HepG2 (cell line): ENCODE measurements around the gene HMGN4. TPM values are rescaled to one million over a fixed set of nuclear protein-coding genes. Genes with fewer than 3 reads are reported as not detected.
A peak's percentile ranks its signal among the peaks of the same experiment; 100 is the strongest.

Source experiments
- ARHGAP35 ChIP-seq: sonication (generic); formaldehyde crosslinking; IDR thresholded peaks from 2 replicates; pipeline ENCODE4 v1.9.0; 2022; ENCODE audit warnings: mild to moderate bottlenecking, inconsistent platforms, moderate library complexity, missing genetic modification reagents, borderline replicate concordance
- CREM ChIP-seq, 2 experiments: sonication (generic) in 1 of 2; formaldehyde crosslinking in 1 of 2; IDR thresholded peaks; 2 replicates each; pipeline versions ENCODE4 v1.4.0 to v1.6.1; 2016 to 2020; ENCODE audit warnings: antibody characterized with exemption in 1 of 2, mild to moderate bottlenecking in 1 of 2, missing genetic modification reagents in 1 of 2
- GMEB1 ChIP-seq: sonication (generic); formaldehyde crosslinking; IDR thresholded peaks from 2 replicates; pipeline ENCODE4 v1.5.1; 2020; ENCODE audit warnings: missing genetic modification reagents, mild to moderate bottlenecking, borderline replicate concordance
- JUN ChIP-seq: sonication (generic); formaldehyde crosslinking; IDR thresholded peaks from 2 replicates; pipeline ENCODE4 v1.4.0; 2020; ENCODE audit warnings: mild to moderate bottlenecking, missing genetic modification reagents
- MBNL3 ChIP-seq: fragments of 250-450 bp; sonication (Bioruptor Pico); conservative IDR thresholded peaks from 2 replicates; pipeline ENCODE4 v1.8.0; 2022; ENCODE audit warnings: mild to moderate bottlenecking, inconsistent platforms
- MTA1 ChIP-seq: sonication (generic); formaldehyde crosslinking; IDR thresholded peaks from 2 replicates; pipeline ENCODE4 v1.4.0; 2020; ENCODE audit warnings: missing genetic modification reagents, mild to moderate bottlenecking, borderline replicate concordance
- NAIF1 ChIP-seq: sonication (generic); formaldehyde crosslinking; IDR thresholded peaks from 2 replicates; pipeline ENCODE4 v1.5.0; 2020; ENCODE audit warnings: mild to moderate bottlenecking, missing genetic modification reagents, borderline replicate concordance
- PHB2 ChIP-seq: fragments of 450-650 bp; IDR thresholded peaks from 2 replicates; pipeline ENCODE4 v1.6.1; 2018; ENCODE audit not compliant: partially characterized antibody
- SMAD1 ChIP-seq: sonication (generic); formaldehyde crosslinking; IDR thresholded peaks from 2 replicates; pipeline ENCODE4 v1.4.0; 2020; ENCODE audit warnings: missing genetic modification reagents, low read depth, mild to moderate bottlenecking, borderline replicate concordance
- ZNF24 ChIP-seq: fragments of 450-650 bp; IDR thresholded peaks from 2 replicates; pipeline ENCODE4 v1.6.1; 2017; ENCODE audit warnings: antibody characterized with exemption, mild to moderate bottlenecking
- ZNF253 ChIP-seq: sonication (generic); formaldehyde crosslinking; IDR thresholded peaks from 2 replicates; pipeline ENCODE4 v1.8.0; 2022; ENCODE audit warnings: mild to moderate bottlenecking, missing genetic modification reagents, borderline replicate concordance
- ZNF33A ChIP-seq: sonication (generic); formaldehyde crosslinking; IDR thresholded peaks from 2 replicates; pipeline ENCODE4 v1.5.1; 2020; ENCODE audit warnings: missing genetic modification reagents, mild to moderate bottlenecking, moderate library complexity, borderline replicate concordance
- ZNF576 ChIP-seq: sonication (generic); formaldehyde crosslinking; IDR thresholded peaks from 2 replicates; pipeline ENCODE4 v1.4.0; 2020; ENCODE audit warnings: mild to moderate bottlenecking, missing genetic modification reagents
- ZNF607 ChIP-seq: sonication (generic); formaldehyde crosslinking; IDR thresholded peaks from 2 replicates; pipeline ENCODE4 v1.5.1; 2020; ENCODE audit warnings: missing genetic modification reagents, mild to moderate bottlenecking, borderline replicate concordance
- ZNF609 ChIP-seq: sonication (generic); formaldehyde crosslinking; IDR thresholded peaks from 2 replicates; pipeline ENCODE4 v1.4.0; 2020; ENCODE audit warnings: mild to moderate bottlenecking, missing genetic modification reagents, borderline replicate concordance
- ZNF674 ChIP-seq: sonication (generic); formaldehyde crosslinking; IDR thresholded peaks from 2 replicates; pipeline ENCODE4 v1.5.0; 2020; ENCODE audit warnings: low read depth, mild to moderate bottlenecking, missing genetic modification reagents
- ZNF713 ChIP-seq: sonication (generic); formaldehyde crosslinking; IDR thresholded peaks from 2 replicates; pipeline ENCODE4 v1.4.0; 2020; ENCODE audit warnings: mild to moderate bottlenecking, missing genetic modification reagents
- polyA plus RNA-seq, 8 experiments: library from polyadenylated mRNA; depleted of rRNA in 3 of 8; stranded (reverse) in 7 of 8; unstranded in 1 of 8; fragments of >200 nt; fragmentation: Illumina TruSeq in 4 of 8; extraction: Trizol in 4 of 8; gene quantifications; 2 replicates each; pipeline versions ENCODE4 v1.2.1 to v1.2.3, GENCODE V29; 2011 to 2016; ENCODE audit warnings: low read depth in 4 of 8, missing spikeins in 1 of 8, mixed read lengths in 1 of 8; ENCODE audit not compliant: insufficient read depth in 1 of 8
- total RNA-seq, 5 experiments: library from RNA; depleted of rRNA; stranded (reverse); fragments of >200 nt; fragmentation: Illumina TruSeq; extraction: Trizol; gene quantifications; 2 replicates each; pipeline ENCODE4 v1.2.3, GENCODE V29; 2016; ENCODE audit warnings: low read depth in 1 of 5
- TF ChIP-seq, protein P1 (sequence below): sonication (generic); formaldehyde crosslinking; IDR thresholded peaks from 2 replicates; pipeline ENCODE4 v1.8.1; 2023; ENCODE audit warnings: missing genetic modification reagents, mild to moderate bottlenecking, borderline replicate concordance
- TF ChIP-seq, protein P2 (sequence below): sonication (generic); formaldehyde crosslinking; IDR thresholded peaks from 2 replicates; pipeline ENCODE4 v1.4.0; 2020; ENCODE audit warnings: mild to moderate bottlenecking, low read depth, missing genetic modification reagents

Gene HMGN4
- total and polyA plus RNA-seq, 2 of the 13 experiments (the other 11 are each of a cell fraction or from before 2014, with no cell fraction given) = 39.9 to 52.1 TPM

DNA sequence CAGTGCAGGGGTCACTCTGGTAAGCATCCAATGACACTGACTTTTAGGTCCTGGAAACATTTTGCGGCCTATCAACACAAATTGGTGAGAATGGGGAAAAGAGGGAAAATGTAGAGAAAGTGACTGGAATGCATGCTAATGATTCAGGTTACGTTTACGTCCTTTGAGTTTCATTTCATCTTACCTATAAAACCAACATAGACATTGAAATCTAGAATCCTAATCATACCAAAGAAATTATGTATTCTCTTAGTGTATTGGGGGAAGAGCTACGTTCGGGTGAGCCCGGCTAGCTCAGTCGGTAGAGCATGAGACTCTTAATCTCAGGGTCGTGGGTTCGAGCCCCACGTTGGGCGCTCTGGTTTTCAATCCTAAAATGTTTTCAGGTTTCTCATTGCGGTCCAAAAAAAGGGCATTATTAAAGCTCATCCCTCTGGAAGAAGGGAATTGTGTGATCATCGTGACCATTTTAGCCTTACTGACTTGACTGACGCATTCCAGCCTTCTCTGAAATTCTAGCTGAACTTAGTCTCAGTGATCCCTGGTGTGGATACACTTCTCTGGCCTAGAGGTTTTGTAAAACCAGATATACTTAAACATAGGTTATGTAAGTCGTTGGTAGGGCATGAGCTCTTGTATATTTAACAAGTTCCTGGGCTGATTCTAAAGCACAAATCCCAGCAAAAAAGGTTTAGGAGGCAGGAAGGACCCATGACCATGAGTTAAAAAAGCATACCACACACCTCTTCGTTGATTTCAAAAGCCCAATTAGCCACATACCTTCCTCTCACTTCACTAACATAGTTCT, 18.3 kb downstream of the HMGN4 start (continued):
- TF ChIP-seq ZNF24 = peak; percentile 99
- TF ChIP-seq CREM (IDR thresholded peaks at IDR 0.05) = no peak
- TF ChIP-seq CREM (CRISPR knock-in tag; IDR thresholded peaks at IDR 0.05) = no peak
- no peak for TF ChIP-seq ZNF607
- no peak for TF ChIP-seq ZNF674
- TF ChIP-seq, protein P1, sequence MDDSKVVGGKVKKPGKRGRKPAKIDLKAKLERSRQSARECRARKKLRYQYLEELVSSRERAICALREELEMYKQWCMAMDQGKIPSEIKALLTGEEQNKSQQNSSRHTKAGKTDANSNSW = no peak
- TF ChIP-seq ZNF609 (CRISPR knock-in tag) = 0 out of 2 replicates have a peak, but pooled peaks have one; percentile 29
- no peak for TF ChIP-seq ZNF576
- TF ChIP-seq JUN (CRISPR knock-in tag) = no peak
- TF ChIP-seq PHB2 = no peak
- TF ChIP-seq ARHGAP35 (CRISPR knock-in tag) = no peak
- no peak for TF ChIP-seq ZNF33A (CRISPR knock-in tag)
- no peak for TF ChIP-seq MBNL3 (CRISPR knock-in tag)
- TF ChIP-seq NAIF1 (CRISPR knock-in tag) = 0 out of 2 replicates have a peak, but pooled peaks have one; percentile 25
- no peak for TF ChIP-seq SMAD1 (CRISPR knock-in tag)
- TF ChIP-seq ZNF713 = no peak
- TF ChIP-seq, protein P2, sequence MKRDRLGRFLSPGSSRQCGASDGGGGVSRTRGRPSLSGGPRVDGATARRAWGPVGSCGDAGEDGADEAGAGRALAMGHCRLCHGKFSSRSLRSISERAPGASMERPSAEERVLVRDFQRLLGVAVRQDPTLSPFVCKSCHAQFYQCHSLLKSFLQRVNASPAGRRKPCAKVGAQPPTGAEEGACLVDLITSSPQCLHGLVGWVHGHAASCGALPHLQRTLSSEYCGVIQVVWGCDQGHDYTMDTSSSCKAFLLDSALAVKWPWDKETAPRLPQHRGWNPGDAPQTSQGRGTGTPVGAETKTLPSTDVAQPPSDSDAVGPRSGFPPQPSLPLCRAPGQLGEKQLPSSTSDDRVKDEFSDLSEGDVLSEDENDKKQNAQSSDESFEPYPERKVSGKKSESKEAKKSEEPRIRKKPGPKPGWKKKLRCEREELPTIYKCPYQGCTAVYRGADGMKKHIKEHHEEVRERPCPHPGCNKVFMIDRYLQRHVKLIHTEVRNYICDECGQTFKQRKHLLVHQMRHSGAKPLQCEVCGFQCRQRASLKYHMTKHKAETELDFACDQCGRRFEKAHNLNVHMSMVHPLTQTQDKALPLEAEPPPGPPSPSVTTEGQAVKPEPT (CRISPR knock-in tag) = no peak
- no peak for TF ChIP-seq ZNF253 (CRISPR knock-in tag)
- TF ChIP-seq GMEB1 (CRISPR knock-in tag) = peak; percentile 28; the same call in 1 of the 2 replicates
- TF ChIP-seq MTA1 (CRISPR knock-in tag) = no peak
